Hepatocyte (in vitro differentiated cells): ENCODE data around the gene TWIST1.
A peak's percentile ranks its signal among the peaks of the same experiment; 100 is the strongest.

Experiments
- EZH2 ChIP-seq: fragments of 200-600 bp; sonication (generic); IDR thresholded peaks from 2 replicates; pipeline ENCODE4 v1.6.1; 2016; ENCODE audit warnings: antibody characterized with exemption, mild to moderate bottlenecking, borderline replicate concordance
- TF ChIP-seq, protein P1 (sequence below): fragments of 200-600 bp; sonication (generic); IDR thresholded peaks from 2 replicates; pipeline ENCODE4 v1.5.1; 2016; ENCODE audit warnings: antibody characterized with exemption, mild to moderate bottlenecking; ENCODE audit not compliant: poor library complexity

DNA sequence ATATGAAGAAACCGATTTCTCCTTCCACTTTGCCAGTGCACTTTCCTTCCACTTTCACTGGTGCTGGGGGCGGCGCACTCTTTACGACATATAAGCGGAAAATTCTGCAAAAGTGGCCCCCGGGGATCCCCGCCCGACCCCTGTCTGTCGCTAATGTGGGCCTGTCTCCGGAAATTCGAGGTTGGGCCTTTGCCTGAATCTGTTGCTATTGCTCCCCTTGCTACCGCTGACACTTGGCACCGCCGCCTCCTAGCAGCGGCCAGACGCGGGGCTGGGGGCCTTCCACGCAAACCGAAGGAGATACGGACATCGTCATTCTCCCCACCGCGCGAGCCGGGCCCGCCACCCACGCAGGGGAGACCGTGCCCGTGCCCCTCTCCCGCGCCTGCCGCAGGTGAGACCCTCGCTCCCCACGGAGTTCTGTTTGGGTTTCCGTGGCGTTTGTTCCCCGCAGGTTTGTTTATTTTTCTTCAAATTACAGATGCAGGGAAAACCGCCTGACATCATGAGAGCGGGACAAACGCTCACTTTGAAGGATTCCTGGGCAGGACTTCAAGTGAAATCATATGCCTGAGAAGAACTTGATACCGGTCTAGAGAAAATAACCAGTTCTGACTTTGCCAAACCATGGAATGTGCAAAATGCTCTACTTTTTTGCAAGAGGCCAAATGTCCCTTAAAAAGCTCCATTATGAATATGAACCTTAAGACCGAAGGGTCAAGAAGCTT lies 5.0 kb downstream of the TWIST1 start:
- TF ChIP-seq, protein P1, sequence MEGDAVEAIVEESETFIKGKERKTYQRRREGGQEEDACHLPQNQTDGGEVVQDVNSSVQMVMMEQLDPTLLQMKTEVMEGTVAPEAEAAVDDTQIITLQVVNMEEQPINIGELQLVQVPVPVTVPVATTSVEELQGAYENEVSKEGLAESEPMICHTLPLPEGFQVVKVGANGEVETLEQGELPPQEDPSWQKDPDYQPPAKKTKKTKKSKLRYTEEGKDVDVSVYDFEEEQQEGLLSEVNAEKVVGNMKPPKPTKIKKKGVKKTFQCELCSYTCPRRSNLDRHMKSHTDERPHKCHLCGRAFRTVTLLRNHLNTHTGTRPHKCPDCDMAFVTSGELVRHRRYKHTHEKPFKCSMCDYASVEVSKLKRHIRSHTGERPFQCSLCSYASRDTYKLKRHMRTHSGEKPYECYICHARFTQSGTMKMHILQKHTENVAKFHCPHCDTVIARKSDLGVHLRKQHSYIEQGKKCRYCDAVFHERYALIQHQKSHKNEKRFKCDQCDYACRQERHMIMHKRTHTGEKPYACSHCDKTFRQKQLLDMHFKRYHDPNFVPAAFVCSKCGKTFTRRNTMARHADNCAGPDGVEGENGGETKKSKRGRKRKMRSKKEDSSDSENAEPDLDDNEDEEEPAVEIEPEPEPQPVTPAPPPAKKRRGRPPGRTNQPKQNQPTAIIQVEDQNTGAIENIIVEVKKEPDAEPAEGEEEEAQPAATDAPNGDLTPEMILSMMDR, result no peak
- peak; percentile 86 for TF ChIP-seq EZH2
